Testis (tissue), 3 donors: ENCODE results near the gene PPP3R1. TPM values are rescaled to one million over a fixed set of nuclear protein-coding genes. Genes with fewer than 3 reads are reported as not detected.

Experiments used
- DNase-seq: peaks from one replicate; pipeline ENCODE4 v3.0.0-alpha.2; 2019
- H3K27ac ChIP-seq, 2 donors: fragments of 200-600 bp; sonication (generic); one replicate each; pipeline ENCODE4 v1.5.1; 2019
- H3K27me3 ChIP-seq: fragments of 200-600 bp; sonication (generic); one replicate; pipeline ENCODE4 v1.5.1; 2019
- H3K36me3 ChIP-seq: fragments of 200-600 bp; sonication (generic); one replicate; pipeline ENCODE4 v1.5.1; 2017; ENCODE audit warnings: low read depth; ENCODE audit errors: missing control alignments
- H3K4me1 ChIP-seq: fragments of 200-600 bp; sonication (generic); one replicate; pipeline ENCODE4 v1.5.1; 2019
- H3K4me3 ChIP-seq, 2 donors: fragments of 200-600 bp; sonication (generic); one replicate each; pipeline ENCODE4 v1.5.1; 2017 to 2019
- H3K9me3 ChIP-seq: fragments of 200-600 bp; sonication (generic); one replicate; pipeline ENCODE4 v1.5.1; 2017
- CTCF ChIP-seq, 3 experiments: fragments of 450-650 bp in 2 of 3; fragments of 200-600 bp in 1 of 3; sonication (generic) in 1 of 3; IDR thresholded peaks; one replicate each; pipeline ENCODE4 v1.5.1; 2016 to 2019; ENCODE audit warnings: antibody characterized with exemption in 3 of 3, mild to moderate bottlenecking in 2 of 3, moderate library complexity in 1 of 3
- POLR2A ChIP-seq: fragments of 450-650 bp; IDR thresholded peaks from one replicate; pipeline ENCODE4 v1.6.1; 2017; ENCODE audit warnings: antibody characterized with exemption, mild to moderate bottlenecking, moderate library complexity
- WGBS, 2 donors: methylation state at CpG; one replicate each; pipeline ENCODE4 v1.1.5; 2018; 5-methylcytosine and 5-hydroxymethylcytosine counted together
- intact Hi-C: fragments of 100-400 bp; cut with DNase I; formaldehyde crosslinking; loops from one replicate; pipeline ENCODE4 v1.15.1; 2023; ENCODE audit warnings: low total_unique reads
- polyA plus RNA-seq: library from polyadenylated mRNA; stranded (reverse); fragments of 350-450 nt; fragmentation: Illumina TruSeq; extraction: RNeasy Lipid Tissue Mini Kit (QIAGEN cat#74804); gene quantifications from one replicate; pipeline ENCODE4 v1.2.3, GENCODE V29; 2014; ENCODE audit warnings: low read depth, low replicate concordance; ENCODE audit not compliant: insufficient read depth
- total RNA-seq, 2 donors: library from RNA; depleted of rRNA; stranded (reverse); fragments of >200 nt; gene quantifications; one replicate each; pipeline ENCODE4 v1.2.3, GENCODE V29; 2016

The PPP3R1 gene
- total and polyA plus RNA-seq, 3 donors from 2014 or later, result 35.7 to 45.0 (median 37.0) TPM

GRCh38 chr2:68253219-68254068, 1.1 kb upstream of the PPP3R1 start:
- Histone ChIP-seq H3K4me3 (peak overlapping the region; percentile 86 to 90), H3K27ac (peak overlapping the region; percentile 94 to 97), H3K27me3 (no peaks in the 10 kb centered on the region), H3K4me1 (peaks cover 24% of the 10 kb centered on the region), H3K9me3 (no peaks in the 10 kb centered on the region), H3K36me3 (no peaks in the 10 kb centered on the region)
- TF ChIP-seq CTCF (IDR thresholded peaks at IDR 0.05) (no peak), POLR2A (no peak)
- peak; percentile 24 for DNase-seq
- 0 to 1% methylated on average over 15 of the region's 15 CpGs for WGBS, 2 donors
- intact Hi-C loops, result no loop called here

- H3K4me1 ChIP-seq, result peaks cover 24% of the 10 kb centered on the region
- peak; percentile 20 for DNase-seq
- intact Hi-C loops, result no loop called here
- H3K9me3 ChIP-seq, result no peaks in the 10 kb centered on the region
- H3K4me3 ChIP-seq, result peak overlapping the region; percentile 86 to 90
- peak overlapping the region; percentile 87 to 97 for H3K27ac ChIP-seq
- TF ChIP-seq POLR2A (no peak), CTCF (IDR thresholded peaks at IDR 0.05) (no peak)
- H3K27me3 ChIP-seq, result no peaks in the 10 kb centered on the region
- WGBS, 2 donors, result 0% methylated on average over 6 to 55 of the region's 78 CpGs
- no peaks in the 10 kb centered on the region for H3K36me3 ChIP-seq
Measured at GRCh38 chr2:68251855-68252399, 405 bp downstream of the PPP3R1 start.

GRCh38 chr2:68251187-68251854, 1.0 kb downstream of the PPP3R1 start:
- Histone ChIP-seq H3K36me3 (no peaks in the 10 kb centered on the region), H3K27ac (peak overlapping the region; percentile 87 to 97), H3K4me3 (peak overlapping the region; percentile 86 to 90), H3K27me3 (no peaks in the 10 kb centered on the region), H3K9me3 (no peaks in the 10 kb centered on the region), H3K4me1 (peaks cover 24% of the 10 kb centered on the region)
- TF ChIP-seq POLR2A, result no peak
- peak; percentile 54 to 66 (median 58) for TF ChIP-seq CTCF (IDR thresholded peaks at IDR 0.05)
- WGBS, 2 donors, result 1% methylated on average over 31 to 41 of the region's 41 CpGs
- peak; percentile 79 for DNase-seq
- intact Hi-C loops, result no loop called here

- 8 to 9% methylated on average over 15 of the region's 15 CpGs for WGBS, 2 donors
- TF ChIP-seq POLR2A (no peak), CTCF (IDR thresholded peaks at IDR 0.05) (no peak)
Measured at GRCh38 chr2:68250652-68251186, 1.6 kb downstream of the PPP3R1 start.

More at GRCh38 chr2:68250652-68251186, 1.6 kb downstream of the PPP3R1 start:
- Histone ChIP-seq H3K27me3 (no peaks in the 10 kb centered on the region), H3K9me3 (no peaks in the 10 kb centered on the region), H3K4me3 (peak overlapping the region; percentile 86 to 90), H3K36me3 (no peaks in the 10 kb centered on the region), H3K27ac (peak overlapping the region; percentile 87 to 97), H3K4me1 (peaks cover 24% of the 10 kb centered on the region)
- no peak for DNase-seq
- intact Hi-C loops, result no loop called here
